ENCODE results near the gene ELOVL6.
"Not testable (repeated sequence)": the region's sequence is repeated elsewhere in the genome, so short reads cannot be mapped to it uniquely, and the experiment has no call there.

Gene ELOVL6, protein sequence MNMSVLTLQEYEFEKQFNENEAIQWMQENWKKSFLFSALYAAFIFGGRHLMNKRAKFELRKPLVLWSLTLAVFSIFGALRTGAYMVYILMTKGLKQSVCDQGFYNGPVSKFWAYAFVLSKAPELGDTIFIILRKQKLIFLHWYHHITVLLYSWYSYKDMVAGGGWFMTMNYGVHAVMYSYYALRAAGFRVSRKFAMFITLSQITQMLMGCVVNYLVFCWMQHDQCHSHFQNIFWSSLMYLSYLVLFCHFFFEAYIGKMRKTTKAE

DNA sequence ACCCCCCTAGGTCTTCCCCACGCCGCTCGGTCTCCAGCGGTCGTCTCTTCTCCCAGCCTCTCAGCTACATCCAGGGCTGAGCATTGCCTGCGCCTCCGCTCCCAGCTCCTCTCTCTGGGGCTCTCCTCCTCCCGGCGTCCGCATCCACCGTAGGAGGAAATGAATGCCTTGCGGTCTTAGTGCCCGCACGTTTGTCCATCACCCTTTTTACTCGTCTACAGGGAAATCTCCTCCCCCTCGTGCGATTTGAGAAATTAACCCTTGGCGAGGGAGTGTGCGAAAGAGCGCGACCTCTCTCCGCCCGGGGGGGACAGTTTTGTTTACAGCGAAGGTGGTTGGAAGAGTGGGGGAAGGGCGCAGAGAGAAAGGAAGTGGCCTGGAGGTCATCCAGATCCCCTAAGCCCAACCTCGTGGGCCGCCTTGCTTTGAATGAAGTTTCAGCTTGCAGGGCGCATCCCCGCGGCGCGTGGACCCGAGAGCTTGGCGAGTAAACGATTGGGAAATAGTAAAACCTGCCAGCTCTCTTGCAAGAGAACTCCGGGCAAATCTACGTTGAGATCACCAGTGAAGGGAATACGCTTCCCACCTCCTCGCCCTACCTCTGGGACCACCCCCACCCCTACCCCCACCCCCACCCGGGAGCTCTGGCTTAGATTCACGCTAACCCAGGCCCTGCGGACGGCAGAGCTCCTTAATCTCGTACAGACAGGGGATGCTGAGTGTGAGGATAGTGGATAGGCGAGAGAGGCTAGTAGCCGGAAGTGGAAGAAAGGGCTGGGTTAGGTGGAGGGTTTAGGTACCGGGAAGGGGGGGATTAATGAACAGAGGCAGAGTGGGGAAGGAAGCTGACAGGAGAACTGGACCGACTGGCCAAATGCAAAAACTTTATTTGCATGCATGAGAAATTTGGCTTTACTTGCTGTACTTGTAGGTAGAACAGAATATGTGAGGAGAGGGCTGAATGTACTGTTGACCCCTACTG lies at the start of gene ELOVL6:
TSS of gene ELOVL6 (minus strand) at position 181 of the 982 bp plus-strand sequence. CDS start 280 bp downstream, outside the sequence.
- DNase-seq (ENCODE audit: low read depth in 1 of 2, low spot score in 1 of 2): peak in 1 of 2 donors; percentile 13

DNA sequence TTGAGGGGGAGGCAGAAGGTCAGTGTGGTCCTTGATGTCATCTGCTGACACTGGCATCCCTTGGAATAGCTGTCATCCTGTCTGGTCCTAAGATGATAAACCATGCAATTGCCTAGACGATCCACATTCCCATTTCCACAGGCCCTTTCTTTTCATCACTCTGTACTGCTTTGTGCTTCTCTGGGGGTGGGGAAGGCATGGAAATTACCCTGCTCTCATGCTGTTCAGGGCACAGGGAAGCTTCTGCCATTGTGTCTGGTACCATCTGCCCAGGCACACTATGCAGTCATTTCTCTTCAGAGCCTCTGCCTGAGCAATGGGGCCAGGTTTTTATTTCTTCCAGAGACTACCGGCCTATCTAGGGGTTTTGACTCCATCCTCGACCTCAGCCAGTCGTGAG lies 49.7 kb upstream of the ELOVL6 start:
- no peak for DNase-seq (ENCODE audit: low read depth in 1 of 2, low spot score in 1 of 2)

DNA sequence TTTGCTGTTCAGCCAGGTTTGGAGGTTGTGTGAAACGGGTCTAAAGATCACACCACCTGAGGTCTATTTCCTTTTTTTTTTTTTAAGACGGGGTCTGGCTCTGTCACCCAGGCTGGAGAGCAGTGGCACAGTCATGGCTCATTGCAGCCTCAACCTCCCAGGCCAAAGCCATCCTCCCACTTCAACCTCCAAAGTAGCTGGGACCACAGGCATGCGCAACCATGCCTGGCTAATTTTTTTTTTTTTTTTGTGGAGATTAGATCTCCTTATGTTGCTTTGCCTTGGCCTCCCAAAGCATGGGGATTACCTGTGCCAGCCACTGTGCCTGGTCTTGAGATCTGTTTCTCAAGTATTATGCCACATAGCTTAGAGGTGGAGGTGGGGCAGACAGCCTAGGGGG lies 49.2 kb upstream of the ELOVL6 start:
- no peak for DNase-seq (ENCODE audit: low read depth in 1 of 2, low spot score in 1 of 2)

DNA sequence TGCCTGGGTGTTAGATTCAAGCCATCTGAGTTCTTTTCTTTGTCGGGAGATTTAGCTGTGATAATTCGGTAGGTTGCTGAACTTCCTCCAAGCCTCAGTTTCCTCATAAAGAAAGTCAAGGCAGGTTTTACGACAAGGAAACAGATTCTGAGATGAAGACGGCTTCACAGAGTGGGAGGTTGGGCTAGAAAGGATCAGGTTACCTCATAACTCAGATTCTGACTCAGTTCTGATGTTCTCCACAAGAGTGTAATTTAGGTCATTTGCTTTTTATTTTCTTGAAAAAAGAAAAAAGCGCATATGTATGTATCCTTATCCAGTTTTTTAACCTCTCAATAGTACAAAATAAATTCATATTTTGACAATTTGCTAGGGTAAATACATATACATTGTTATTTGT lies 47.2 kb upstream of the ELOVL6 start:
- DNase-seq (ENCODE audit: low read depth in 1 of 2, low spot score in 1 of 2): no peak

DNA sequence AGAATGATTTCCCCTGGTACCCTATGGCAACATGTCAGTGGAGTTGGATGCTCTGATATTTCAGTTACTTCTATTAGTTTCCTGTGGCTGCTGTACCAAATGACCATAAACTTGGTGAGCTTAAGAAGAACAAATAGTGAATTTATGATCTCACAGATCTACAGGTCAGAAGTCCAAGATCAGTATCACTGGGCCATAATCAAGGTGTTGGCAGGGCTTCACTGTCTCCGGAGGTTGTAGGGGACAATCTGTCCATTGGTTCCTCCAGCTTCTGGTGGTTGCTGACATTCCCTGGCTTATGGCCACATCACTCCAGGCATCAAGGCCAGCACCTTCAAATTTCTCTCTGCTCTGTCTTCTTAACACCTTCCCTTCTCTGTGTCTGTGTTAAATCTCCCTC lies 37.9 kb upstream of the ELOVL6 start:
- DNase-seq (ENCODE audit: low read depth in 1 of 2, low spot score in 1 of 2): no peak

DNA sequence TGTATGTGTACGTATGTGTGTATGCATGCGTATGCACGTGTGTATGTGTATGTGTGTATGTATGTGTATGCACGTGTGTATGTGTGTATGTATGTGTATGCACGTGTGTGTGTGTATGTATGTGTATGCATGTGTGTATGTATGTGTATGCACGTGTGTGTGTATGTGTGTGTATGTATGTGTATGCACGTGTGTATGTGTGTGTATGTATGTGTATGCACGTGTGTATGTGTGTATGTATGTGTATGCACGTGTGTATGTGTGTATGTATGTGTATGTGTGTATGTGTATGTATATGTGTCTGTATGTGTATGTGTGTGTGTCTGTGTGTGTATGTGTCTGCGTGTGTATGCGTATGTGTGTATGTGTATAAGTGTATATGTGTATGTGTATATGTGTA lies 35.2 kb upstream of the ELOVL6 start:
- DNase-seq (ENCODE audit: low read depth in 1 of 2, low spot score in 1 of 2): not testable (repeated sequence)

DNA sequence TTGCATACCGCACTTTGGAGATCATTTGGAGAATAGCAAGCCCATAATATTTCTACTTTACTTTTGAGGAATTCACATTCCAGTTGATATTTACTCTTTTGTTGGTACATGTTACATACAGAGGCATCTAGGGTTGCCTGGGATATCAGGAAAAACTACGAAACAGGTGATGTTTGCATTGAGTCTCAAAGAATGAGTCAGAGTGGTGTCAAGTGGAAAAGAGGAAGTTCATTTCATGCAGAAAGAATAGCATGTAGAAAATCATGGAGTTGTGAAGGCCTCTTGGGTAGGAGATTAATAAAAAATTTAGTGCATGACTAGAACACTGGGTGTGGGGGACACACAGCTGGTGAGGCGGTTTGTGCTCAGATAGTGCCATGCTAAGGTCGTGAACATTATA lies 33.5 kb upstream of the ELOVL6 start:
- no peak for DNase-seq (ENCODE audit: low read depth in 1 of 2, low spot score in 1 of 2)

DNA sequence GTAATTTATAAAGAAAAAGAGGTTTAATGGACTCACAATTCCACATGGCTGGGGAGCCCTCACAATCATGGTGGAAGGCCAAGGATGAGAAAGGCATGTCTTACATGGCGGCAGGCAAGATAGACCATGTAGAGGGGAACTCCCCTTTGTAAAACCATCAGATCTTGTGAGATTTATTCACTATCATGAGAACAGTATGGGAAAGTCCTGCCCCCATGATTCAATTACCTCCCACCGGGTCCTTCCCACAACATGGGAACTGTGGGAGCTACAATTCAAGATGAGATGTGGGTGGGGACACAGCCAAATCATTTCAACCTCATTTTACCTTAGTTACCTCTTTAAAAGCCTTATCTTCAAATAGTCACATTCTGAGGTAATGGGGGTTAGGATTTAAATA lies 30.9 kb upstream of the ELOVL6 start:
- DNase-seq (ENCODE audit: low read depth in 1 of 2, low spot score in 1 of 2): no peak

DNA sequence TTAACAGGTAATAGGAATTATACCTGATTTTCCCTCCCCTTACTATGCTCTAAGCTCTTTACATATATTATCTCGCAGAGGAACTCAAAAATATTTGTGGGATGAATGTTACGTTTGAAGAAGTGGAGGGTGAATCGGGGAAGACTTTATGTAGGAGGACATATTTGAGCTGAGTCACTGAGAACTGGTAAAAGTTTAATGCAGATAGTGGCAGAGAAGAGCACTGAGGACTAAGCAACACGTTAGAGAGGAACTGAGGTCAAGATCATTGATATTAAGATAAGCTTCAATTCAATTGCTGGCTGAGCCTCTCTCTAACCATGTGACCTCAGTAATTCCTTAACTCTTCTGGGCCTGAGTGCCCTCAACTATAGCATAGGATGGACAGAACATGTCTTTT lies 26.4 kb upstream of the ELOVL6 start:
- DNase-seq (ENCODE audit: low read depth in 1 of 2, low spot score in 1 of 2): no peak

DNA sequence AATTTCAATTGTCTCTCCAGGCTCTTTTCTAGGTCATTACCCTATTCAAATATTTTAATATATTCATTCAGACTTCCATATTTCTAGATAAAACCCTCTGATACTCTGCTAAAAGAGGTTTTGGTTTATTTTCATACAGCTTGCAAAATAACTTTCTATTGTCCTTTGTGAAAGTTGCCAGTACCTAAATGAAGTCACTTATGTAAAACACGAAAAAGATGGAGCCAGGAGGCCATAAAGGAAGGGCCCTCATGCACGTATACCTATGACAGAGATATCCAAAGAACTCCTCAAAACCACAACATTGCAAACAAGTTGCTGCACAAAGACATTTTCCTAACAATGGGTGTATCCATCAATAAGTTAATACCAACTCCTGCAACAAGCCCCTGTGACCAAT lies 25.7 kb upstream of the ELOVL6 start:
- DNase-seq (ENCODE audit: low read depth in 1 of 2, low spot score in 1 of 2): no peak

DNA sequence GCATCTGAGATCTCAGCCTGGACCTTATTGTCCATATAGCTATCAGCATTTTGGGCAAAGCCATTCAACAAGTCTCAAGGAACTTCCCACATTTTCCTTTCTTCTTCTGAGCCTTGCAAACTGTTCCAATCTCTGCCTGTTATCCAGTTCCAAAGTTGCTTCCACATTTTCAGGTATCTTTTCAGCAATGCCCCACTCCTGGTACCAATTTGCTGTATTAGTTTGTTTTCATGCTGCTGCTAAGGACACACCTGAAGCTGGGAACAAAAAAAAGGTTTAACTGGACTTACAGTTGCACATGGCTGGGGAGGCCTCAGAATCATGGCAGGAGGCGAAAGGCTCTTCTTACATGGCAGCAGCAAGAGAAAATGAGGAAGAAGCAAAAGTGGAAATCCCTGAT lies 20.5 kb upstream of the ELOVL6 start:
- not testable (repeated sequence) for DNase-seq (ENCODE audit: low read depth in 1 of 2, low spot score in 1 of 2)

DNA sequence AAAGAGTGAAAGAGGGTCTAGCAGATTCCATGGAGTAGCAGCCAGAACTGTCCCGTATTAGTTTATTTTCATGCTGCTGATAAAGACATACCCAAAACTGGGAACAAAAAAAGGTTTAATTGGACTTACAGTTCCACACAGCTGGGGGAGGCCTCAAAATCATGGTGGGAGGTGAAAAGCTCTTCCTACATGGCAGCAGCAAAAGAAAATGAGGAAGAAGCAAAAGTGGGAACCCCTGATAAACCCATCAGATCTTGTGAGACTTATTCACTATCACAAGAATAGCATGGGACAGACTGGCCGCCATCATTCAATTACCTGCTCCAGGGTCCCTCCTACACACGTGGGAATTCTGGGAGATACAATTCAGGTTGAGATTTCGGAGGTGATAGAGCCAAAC lies 18.8 kb upstream of the ELOVL6 start:
- not testable (repeated sequence) for DNase-seq (ENCODE audit: low read depth in 1 of 2, low spot score in 1 of 2)

DNA sequence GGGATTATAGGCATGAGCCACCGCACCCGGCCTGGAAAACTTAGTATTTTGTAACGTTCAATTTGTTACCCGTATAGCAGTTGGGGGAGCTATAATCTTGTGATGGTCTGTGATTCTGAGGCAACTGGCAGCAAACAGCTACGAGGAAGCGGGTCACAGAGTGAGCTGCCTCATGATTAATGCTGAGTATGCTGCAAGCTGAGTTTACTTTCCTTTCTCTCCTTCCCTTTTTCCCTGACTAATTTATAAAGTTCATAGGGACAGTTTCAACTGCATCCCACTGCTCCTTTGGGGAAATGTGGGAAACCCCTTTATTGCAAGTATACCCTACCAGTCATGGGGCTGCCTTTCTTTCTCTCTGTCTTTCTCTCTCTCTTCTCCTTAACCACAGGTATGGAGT lies 17.7 kb upstream of the ELOVL6 start:
- no peak for DNase-seq (ENCODE audit: low read depth in 1 of 2, low spot score in 1 of 2)

DNA sequence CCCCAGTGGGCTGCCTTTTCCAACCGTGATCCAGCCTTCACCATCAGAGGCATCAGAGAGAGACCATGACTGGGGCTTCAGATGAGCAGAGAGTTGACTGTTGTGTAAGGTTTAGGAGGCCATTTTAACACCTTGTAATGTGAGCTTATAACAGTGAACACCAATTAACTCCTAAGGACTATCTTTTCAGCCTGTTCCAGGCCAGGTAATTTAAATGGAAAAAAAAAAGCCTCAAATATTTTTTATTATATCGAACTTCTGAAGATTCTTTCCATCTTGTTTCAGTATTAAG lies 13.3 kb upstream of the ELOVL6 start:
- no peak for DNase-seq (ENCODE audit: low read depth in 1 of 2, low spot score in 1 of 2)

DNA sequence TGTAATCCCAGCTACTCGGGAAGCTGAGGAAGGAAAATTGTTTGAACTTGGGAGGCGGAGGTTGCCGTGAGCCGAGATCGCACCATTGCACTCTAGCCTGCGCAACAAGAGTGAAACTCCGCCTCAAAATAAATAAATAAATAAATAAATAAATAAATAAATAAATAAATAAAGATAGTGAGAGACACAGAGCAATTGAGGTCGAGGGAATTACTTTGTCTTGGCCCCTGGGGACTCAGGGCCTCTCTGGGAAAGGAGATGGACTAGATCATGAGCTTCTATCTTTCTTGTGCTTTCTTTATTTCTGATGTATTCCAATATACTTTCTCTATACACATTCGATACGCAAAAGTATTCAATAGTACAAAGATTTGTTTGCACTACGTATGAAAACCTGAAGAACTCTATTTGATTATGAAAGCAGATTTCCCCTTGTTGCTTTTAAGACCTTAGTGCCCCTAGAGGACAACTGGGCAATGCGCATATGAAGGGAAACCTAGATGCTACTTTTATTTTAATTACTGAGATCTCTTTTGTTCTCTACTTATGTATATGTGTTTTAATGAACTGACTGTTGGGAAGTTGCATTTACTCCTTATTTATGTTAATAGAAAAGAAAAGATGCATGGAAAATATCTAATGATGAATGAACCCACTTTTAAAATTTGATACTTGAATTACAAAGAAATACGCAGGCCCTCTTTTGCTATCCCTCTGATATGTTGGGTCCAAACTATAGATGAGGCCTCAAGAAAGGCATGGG lies 12.8 kb upstream of the ELOVL6 start:
- peak in 1 of 2 donors; percentile 29 for DNase-seq (ENCODE audit: low read depth in 1 of 2, low spot score in 1 of 2)

DNA sequence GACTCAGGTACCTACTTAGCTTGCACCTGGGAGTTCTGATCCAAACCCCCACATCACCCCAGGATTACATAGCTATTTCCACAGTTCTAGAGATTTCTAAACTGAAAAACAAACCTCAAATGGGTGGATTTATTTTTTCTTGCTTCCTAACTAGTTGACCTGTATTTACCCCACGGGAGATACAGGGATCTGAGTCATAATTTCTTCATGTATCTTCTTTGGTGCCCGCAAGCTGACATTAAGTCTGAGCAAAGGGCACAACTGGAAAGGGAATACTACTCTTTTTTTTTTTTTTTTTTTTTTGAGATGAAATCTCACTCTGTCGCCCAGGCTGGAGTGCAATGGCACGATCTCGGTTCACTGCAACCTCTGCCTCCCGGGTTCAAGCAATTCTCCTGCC lies 10.0 kb upstream of the ELOVL6 start:
- no peak for DNase-seq (ENCODE audit: low read depth in 1 of 2, low spot score in 1 of 2)

DNA sequence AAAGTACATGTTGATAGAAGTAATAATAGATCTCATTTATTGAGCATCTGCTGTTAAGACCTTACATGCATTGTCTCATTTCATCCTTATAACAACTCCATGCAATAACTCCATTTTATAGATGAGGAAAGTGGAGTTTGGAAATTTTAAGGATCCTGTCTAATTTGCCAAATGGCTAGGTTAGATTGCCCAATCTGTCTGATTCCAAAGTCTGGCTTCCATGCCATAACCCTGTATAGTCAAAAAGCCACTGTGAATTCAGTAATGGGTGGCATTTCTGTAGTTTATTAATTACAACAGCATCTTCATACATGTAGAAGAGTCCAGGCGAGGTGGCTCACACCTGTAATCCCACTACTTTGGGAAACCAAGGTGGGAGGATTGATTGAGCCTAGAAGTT lies 8.8 kb upstream of the ELOVL6 start:
- no peak for DNase-seq (ENCODE audit: low read depth in 1 of 2, low spot score in 1 of 2)

DNA sequence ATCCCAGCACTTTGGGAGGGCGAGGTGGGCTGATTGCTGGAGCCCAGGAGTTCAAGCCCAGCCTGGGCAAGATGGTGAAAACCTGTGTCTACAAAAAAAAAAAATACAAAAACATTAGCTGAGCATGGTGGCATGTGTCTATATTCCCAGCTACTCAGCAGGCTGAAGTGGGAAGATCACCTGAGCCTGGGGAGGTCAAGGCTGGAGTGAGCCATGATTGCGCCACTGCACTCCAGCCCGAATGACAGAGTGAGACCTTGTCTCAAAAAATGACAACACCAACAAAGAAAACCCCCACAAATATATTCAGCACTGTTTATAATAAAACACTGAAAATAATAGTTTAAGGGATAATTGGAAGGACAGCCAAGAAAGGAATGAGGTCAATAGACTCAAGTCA lies 3.6 kb upstream of the ELOVL6 start:
- no peak for DNase-seq (ENCODE audit: low read depth in 1 of 2, low spot score in 1 of 2)

DNA sequence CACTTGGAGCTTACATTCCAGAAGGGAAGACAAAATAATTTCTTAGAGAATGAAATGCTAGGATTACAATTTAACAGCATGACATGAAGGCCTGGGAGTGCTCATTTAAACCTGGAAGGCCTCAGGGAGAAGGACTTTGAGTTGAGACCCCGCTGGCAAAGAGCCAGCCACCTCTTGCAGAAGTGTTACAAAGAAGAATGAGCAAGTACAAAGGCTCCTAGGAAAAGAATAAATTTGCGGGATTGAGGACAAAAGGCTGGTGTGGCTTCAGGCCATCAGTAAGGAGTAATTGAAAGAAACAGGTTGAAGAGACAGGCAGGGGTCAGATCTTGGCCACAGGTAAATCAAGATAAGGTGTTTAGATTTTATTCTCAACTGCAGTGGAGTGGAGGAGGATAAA lies 3.1 kb upstream of the ELOVL6 start:
- no peak for DNase-seq (ENCODE audit: low read depth in 1 of 2, low spot score in 1 of 2)

DNA sequence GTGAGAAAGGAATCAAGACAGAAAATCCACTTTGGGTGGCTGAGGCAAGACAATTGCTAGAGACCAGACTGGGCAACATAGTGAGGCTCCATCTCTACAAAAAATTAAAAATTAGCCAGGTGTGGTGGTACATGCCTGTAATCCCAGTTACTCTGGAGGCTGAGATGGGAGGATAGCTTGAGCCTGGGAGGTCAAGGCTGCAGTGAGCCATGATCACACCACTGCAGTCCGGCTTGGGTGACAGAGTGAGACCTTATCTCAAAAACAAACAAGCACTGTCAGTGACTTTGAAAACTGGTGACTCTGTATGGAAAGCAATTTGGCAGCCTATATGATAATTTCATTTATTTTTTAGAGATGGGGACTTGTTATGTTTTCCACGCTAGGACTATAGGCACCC lies 2.3 kb upstream of the ELOVL6 start:
- DNase-seq (ENCODE audit: low read depth in 1 of 2, low spot score in 1 of 2): no peak

DNA sequence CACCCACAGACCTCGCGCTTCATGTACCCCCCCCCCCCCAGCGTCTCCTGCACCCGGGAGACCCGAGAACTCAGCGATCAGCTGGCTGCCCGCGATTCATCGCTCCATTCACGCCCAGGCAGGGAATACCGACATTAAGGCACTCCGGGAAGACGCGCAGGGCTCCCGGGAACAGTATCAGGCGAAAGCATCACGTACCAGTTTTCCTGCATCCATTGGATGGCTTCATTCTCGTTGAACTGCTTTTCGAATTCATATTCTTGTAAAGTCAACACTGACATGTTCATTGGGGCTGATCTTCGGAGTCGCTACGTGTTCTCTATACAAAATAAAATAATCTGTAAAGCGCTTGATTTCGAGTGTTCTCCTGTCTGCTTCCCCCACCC lies 373 bp downstream of the ELOVL6 start:
- DNase-seq (ENCODE audit: low read depth in 1 of 2, low spot score in 1 of 2): no peak

DNA sequence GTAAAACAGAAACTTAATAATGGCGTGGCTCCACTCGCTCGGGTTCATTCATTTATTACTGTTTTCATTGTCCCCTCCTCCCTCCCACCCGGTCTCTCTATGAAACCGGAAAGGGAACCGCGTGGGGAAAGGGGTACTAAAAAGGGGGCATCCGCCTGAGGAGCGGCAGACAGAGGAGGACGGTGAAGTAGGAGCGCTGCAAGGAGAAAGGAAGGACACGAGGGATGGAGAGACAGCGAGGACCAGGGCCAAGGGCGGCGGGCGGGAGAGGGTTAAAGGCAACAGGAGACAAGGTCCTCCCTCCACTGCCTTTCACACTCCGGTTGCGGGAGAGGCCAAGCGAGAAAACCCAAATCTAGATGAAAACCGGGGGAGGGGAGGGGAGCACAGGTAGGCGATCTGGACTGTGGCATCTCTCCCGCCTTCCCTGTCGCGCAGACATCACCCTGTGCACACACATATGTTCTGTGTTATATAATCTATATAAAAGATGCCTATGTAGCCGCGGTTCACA lies 829 bp downstream of the ELOVL6 start:
- DNase-seq (ENCODE audit: low read depth in 1 of 2, low spot score in 1 of 2): peak; percentile 28 to 56
